ENCODE results near the gene PRMT5.

The PRMT5 gene

DNA sequence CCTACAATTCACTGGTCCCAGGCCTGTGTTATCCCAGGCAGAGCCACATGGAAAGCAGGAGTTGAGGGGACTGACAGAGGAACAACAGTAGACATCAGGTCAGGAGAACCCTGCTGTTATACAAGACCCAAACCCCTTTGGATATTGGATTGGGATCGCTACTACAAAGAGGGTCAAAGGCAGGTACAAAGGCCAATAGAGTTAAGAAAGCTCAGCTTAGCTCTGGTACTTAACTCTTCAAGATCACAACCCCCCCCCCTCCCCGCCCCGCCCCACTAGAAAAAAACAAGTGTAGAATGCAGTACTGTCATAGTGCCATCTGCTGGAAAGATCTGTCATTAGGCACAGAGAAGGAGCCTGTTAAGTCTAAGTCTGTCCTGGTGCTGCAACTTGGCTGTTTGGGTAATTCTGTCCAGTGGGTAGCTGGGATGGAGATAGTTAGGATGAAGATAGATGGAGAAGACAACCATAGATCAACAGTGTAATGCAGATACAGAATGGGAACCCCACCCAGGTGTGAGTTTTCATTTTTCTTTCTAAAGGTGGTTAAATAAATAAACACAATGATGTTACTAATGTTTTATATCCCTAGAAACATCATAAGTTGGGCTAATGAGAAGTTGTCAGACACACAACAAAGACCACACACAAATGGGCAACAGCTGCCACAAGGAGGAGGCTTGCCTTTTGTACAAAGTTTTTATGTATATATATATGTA lies 28.9 kb downstream of the PRMT5 start:
- TF ChIP-seq POLR2AphosphoS5 (IDR thresholded peaks at IDR 0.05; ENCODE audit: low read depth, low read length) (no peak), FOXP2 (optimal IDR thresholded peaks at IDR 0.05; ENCODE audit: borderline replicate concordance, extremely low read depth, extremely low read length, insufficient read depth) (no peak), TAF1 (IDR thresholded peaks at IDR 0.05; ENCODE audit: borderline replicate concordance, insufficient read depth, low read length) (no peak), REST (IDR thresholded peaks at IDR 0.05; ENCODE audit: insufficient read depth in 1 of 2, low read depth in 2 of 2, low read length in 2 of 2) (no peak), SIN3A (IDR thresholded peaks at IDR 0.05; ENCODE audit: borderline replicate concordance, insufficient read depth, low read length) (no peak)

- TF ChIP-seq POLR2AphosphoS5 (IDR thresholded peaks at IDR 0.05; ENCODE audit: low read depth, low read length) (no peak), FOXP2 (optimal IDR thresholded peaks at IDR 0.05; ENCODE audit: borderline replicate concordance, extremely low read depth, extremely low read length, insufficient read depth) (no peak), SIN3A (IDR thresholded peaks at IDR 0.05; ENCODE audit: borderline replicate concordance, insufficient read depth, low read length) (no peak), REST (IDR thresholded peaks at IDR 0.05; ENCODE audit: insufficient read depth in 1 of 2, low read depth in 2 of 2, low read length in 2 of 2) (no peak), TAF1 (IDR thresholded peaks at IDR 0.05; ENCODE audit: borderline replicate concordance, insufficient read depth, low read length) (no peak)
Measured at GRCh38 chr14:22898302-22899090, 30.7 kb downstream of the PRMT5 start.

DNA sequence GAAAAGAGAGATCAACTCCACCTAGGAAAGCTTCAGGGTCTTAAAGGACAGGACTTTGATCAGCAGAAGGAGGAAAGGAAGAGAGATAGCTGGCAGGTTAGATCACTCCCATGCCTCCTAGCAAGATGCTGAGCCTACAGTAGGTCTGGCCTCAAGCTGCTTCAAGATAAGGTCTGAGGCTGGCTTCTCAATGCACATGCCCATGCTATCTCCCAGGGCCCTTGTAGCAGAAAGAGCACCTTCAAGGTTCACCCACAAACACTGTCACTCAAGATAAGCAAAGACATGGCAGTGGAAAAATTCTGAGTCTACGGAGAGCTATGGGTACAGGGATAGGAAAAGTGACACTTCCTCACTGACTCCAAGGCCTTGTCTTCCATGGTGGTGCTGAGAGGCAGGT lies 31.8 kb downstream of the PRMT5 start:
- no peak for TF ChIP-seq SIN3A (IDR thresholded peaks at IDR 0.05; ENCODE audit: borderline replicate concordance, insufficient read depth, low read length)
- TF ChIP-seq POLR2AphosphoS5 (IDR thresholded peaks at IDR 0.05; ENCODE audit: low read depth, low read length), result no peak
- TF ChIP-seq REST (IDR thresholded peaks at IDR 0.05; ENCODE audit: insufficient read depth in 1 of 2, low read depth in 2 of 2, low read length in 2 of 2), result no peak
- no peak for TF ChIP-seq TAF1 (IDR thresholded peaks at IDR 0.05; ENCODE audit: borderline replicate concordance, insufficient read depth, low read length)
- TF ChIP-seq FOXP2 (optimal IDR thresholded peaks at IDR 0.05; ENCODE audit: borderline replicate concordance, extremely low read depth, extremely low read length, insufficient read depth), result no peak

- TF ChIP-seq REST (IDR thresholded peaks at IDR 0.05; ENCODE audit: insufficient read depth in 1 of 2, low read depth in 2 of 2, low read length in 2 of 2) (no peak), FOXP2 (optimal IDR thresholded peaks at IDR 0.05; ENCODE audit: borderline replicate concordance, extremely low read depth, extremely low read length, insufficient read depth) (no peak), POLR2AphosphoS5 (IDR thresholded peaks at IDR 0.05; ENCODE audit: low read depth, low read length) (no peak), SIN3A (IDR thresholded peaks at IDR 0.05; ENCODE audit: borderline replicate concordance, insufficient read depth, low read length) (no peak), TAF1 (IDR thresholded peaks at IDR 0.05; ENCODE audit: borderline replicate concordance, insufficient read depth, low read length) (no peak)
Measured at GRCh38 chr14:22896760-22897159, 32.4 kb downstream of the PRMT5 start.
